ENCODE data around the gene NEGR1.

- no peak for TF ChIP-seq CTCF (conservative IDR thresholded peaks at IDR 0.05; ENCODE audit: low read length)
- no peak for TF ChIP-seq EZH2phosphoT487 (IDR thresholded peaks at IDR 0.05; ENCODE audit: borderline replicate concordance)
Measured at GRCh38 chr1:71956613-71957285, 325.6 kb downstream of the NEGR1 start.

Data from Loucy (cell line).